Psoas muscle (tissue), 8 donors: ENCODE data around the gene RPP30. TPM values are rescaled to one million over a fixed set of nuclear protein-coding genes. Genes with fewer than 3 reads are reported as not detected.
"Not testable (repeated sequence)": the region's sequence is repeated elsewhere in the genome, so short reads cannot be mapped to it uniquely, and the experiment has no call there.

Experiments used
- ATAC-seq, 4 donors: fragments of 200-7000 bp; cut with Tn5 transposase; one replicate each; pipeline ENCODE4 v1.9.1; 2020; ENCODE audit warnings: moderate library complexity in 3 of 4, mild to moderate bottlenecking in 2 of 4
- DNase-seq, 2 donors: peaks; one replicate each; pipeline ENCODE4 v3.0.0-alpha.2; 2020
- H3K27ac ChIP-seq: fragments of 200-600 bp; one replicate; pipeline ENCODE4 v1.8.0; 2022
- H3K27me3 ChIP-seq, 3 donors: fragments of 200-600 bp in 1 of 3; one replicate each; pipeline versions ENCODE4 v1.6.1 to v1.8.0; 2013 to 2022; ENCODE audit warnings: low read length in 2 of 3, mild to moderate bottlenecking in 2 of 3, moderate library complexity in 1 of 3; ENCODE audit not compliant: insufficient read depth in 3 of 3
- H3K36me3 ChIP-seq, 2 donors: fragments of 200-600 bp in 1 of 2; one replicate each; pipeline versions ENCODE4 v1.6.1 to v1.8.0; 2013 to 2022; ENCODE audit warnings: low read depth in 1 of 2, mild to moderate bottlenecking in 1 of 2, moderate library complexity in 1 of 2; ENCODE audit not compliant: insufficient read depth in 1 of 2
- H3K4me1 ChIP-seq: fragments of 200-600 bp; one replicate; pipeline ENCODE4 v1.8.0; 2022
- H3K4me3 ChIP-seq: fragments of 200-600 bp; one replicate; pipeline ENCODE4 v1.8.0; 2022; ENCODE audit warnings: mild to moderate bottlenecking
- H3K9me3 ChIP-seq: fragments of 200-600 bp; one replicate; pipeline ENCODE4 v1.8.0; 2022
- CTCF ChIP-seq: fragments of 200-600 bp; IDR thresholded peaks from one replicate; pipeline ENCODE4 v1.8.0; 2022; ENCODE audit warnings: antibody characterized with exemption
- WGBS, 3 donors: extraction: QIAGEN DNeasy Blood & Tissue Kit; methylation state at CpG; one replicate each; pipeline versions ENCODE4 v1.1.6 to v1.1.7; 2013; 5-methylcytosine and 5-hydroxymethylcytosine counted together
- intact Hi-C, 2 donors: fragments of 100-400 bp; cut with DNase I; formaldehyde crosslinking; loops; one replicate each; pipeline versions ENCODE4 v1.11.0 to v1.14.2; 2022
- polyA plus RNA-seq, 3 donors: library from polyadenylated mRNA; stranded (reverse); fragments of 200-250 nt; gene quantifications; one replicate each; pipeline ENCODE4 v1.2.3, GENCODE V29; 2013
- total RNA-seq, 4 donors: library from RNA; stranded (reverse); fragmentation: NEBNext Ultra II Directional in 2 of 4; extraction: Animal tissue kit (Norgen Biotek cat#: 25700) in 2 of 4; gene quantifications; one replicate each; pipeline versions ENCODE4 v1.2.1 to v1.2.4, GENCODE V29; 2021 to 2023
- donor health status: healthy with polysubstance abuse.
- donor health status: DM: no; HTN: no; CAD: no; lungs with moderate emphysema.
- donor health status: Bipolar disorder and iron deficiency.
- donor health status: healthy.
- donor health status: DM: yes; HTN: yes; CAD: no.
- donor health status: DM: no; HTN: no; CAD: no.
- donor health status: DM: no; HTN: no; CAD: no.
- donor health status: DM: yes; HTN: yes; CAD: no.

RPP30 gene
- total and polyA plus RNA-seq, 7 donors, result 24.9 to 66.3 (median 33.8) TPM

- intact Hi-C loops, result no loop called here
- WGBS, 3 donors, result 24 to 42% (median 30%) methylated on average over 1 of the region's 1 CpG
These were observed 67.3 kb downstream of the RPP30 start for GRCh38 chr10:90939116-90939515.

GRCh38 chr10:90939648-90940047 lies 67.9 kb downstream of the RPP30 start:
- no peaks in the 10 kb centered on the region for H3K36me3 ChIP-seq
- 91 to 95% (median 94%) methylated on average over 6 of the region's 6 CpGs for WGBS, 3 donors
- TF ChIP-seq CTCF, result no peak
- no peaks in the 10 kb centered on the region for H3K9me3 ChIP-seq
- H3K27ac ChIP-seq, result no peak overlapping the region
- ATAC-seq, result no peak
- no peaks in the 10 kb centered on the region for H3K27me3 ChIP-seq
- intact Hi-C loops, result no loop called here
- H3K4me1 ChIP-seq, result no peaks in the 10 kb centered on the region
- H3K4me3 ChIP-seq, result no peak overlapping the region
- no peak for DNase-seq

More at GRCh38 chr10:90939116-90939515, 67.3 kb downstream of the RPP30 start:
- no peaks in the 10 kb centered on the region for H3K9me3 ChIP-seq
- no peak for DNase-seq
- no peaks in the 10 kb centered on the region for H3K27me3 ChIP-seq
- H3K4me1 ChIP-seq, result no peaks in the 10 kb centered on the region
- no peak for TF ChIP-seq CTCF
- no peak overlapping the region for H3K4me3 ChIP-seq
- H3K27ac ChIP-seq, result no peak overlapping the region
- no peaks in the 10 kb centered on the region for H3K36me3 ChIP-seq
- no peak for ATAC-seq

- H3K27ac ChIP-seq, intact Hi-C loops, H3K9me3 ChIP-seq, ATAC-seq, DNase-seq, H3K36me3 ChIP-seq, H3K4me1 ChIP-seq, H3K4me3 ChIP-seq, H3K27me3 ChIP-seq: not testable (repeated sequence)
- 60 to 77% (median 60%) methylated on average over 3 of the region's 3 CpGs for WGBS, 3 donors
These were observed 71.2 kb downstream of the RPP30 start for GRCh38 chr10:90942980-90943379.

- no peak for TF ChIP-seq CTCF
- ATAC-seq (no peak), DNase-seq (no peak)
- WGBS, 3 donors, result 0 to 42% (median 41%) methylated on average over 1 of the region's 1 CpG
- intact Hi-C loops, result no loop called here
- Histone ChIP-seq H3K4me1 (no peaks in the 10 kb centered on the region), H3K27ac (no peak overlapping the region), H3K9me3 (no peaks in the 10 kb centered on the region), H3K27me3 (no peaks in the 10 kb centered on the region), H3K4me3 (no peak overlapping the region), H3K36me3 (no peaks in the 10 kb centered on the region)
These were observed 73.0 kb downstream of the RPP30 start for GRCh38 chr10:90944749-90945148.

GRCh38 chr10:90945491-90946070 lies 73.8 kb downstream of the RPP30 start:
- Histone ChIP-seq H3K27me3 (no peaks in the 10 kb centered on the region), H3K27ac (no peak overlapping the region), H3K4me1 (no peaks in the 10 kb centered on the region), H3K9me3 (no peaks in the 10 kb centered on the region), H3K36me3 (no peaks in the 10 kb centered on the region), H3K4me3 (no peak overlapping the region)
- no peak for TF ChIP-seq CTCF
- WGBS, 3 donors, result 38 to 74% (median 41%) methylated on average over 4 of the region's 4 CpGs
- intact Hi-C loops, result no loop called here
- ATAC-seq (no peak), DNase-seq (no peak)
